ENCODE results near the gene LMNTD2.

LMNTD2 gene

DNA sequence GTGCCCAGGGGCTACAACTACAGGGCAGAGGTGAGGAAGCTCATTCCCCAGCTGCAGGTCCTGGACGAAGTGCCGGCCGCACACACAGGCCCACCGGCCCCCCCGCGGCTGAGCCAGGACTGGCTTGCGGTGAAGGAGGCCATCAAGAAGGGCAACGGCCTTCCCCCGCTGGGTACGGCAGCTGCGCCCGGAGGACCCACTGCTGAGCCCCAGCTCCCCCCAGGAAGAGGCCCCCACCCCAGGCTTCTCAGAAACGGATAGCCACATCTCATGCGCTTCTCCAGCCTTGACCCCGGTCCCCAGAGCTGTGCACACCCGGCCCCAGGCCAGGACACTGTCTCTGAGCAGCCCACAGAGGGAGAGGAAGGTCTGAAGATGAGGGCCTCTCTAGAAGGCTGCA, 9.4 kb downstream of the LMNTD2 start:
- DNase-seq = no peak

GRCh38 chr11:550746-551085, 9.8 kb downstream of the LMNTD2 start:
- DNase-seq = no peak

GRCh38 chr11:550021-550745, 10.4 kb downstream of the LMNTD2 start:
- no peak for DNase-seq

GRCh38 chr11:548700-549603, 11.6 kb downstream of the LMNTD2 start:
- DNase-seq = no peak

GRCh38 chr11:545171-545570, 15.4 kb downstream of the LMNTD2 start:
- DNase-seq = no peak

DNA sequence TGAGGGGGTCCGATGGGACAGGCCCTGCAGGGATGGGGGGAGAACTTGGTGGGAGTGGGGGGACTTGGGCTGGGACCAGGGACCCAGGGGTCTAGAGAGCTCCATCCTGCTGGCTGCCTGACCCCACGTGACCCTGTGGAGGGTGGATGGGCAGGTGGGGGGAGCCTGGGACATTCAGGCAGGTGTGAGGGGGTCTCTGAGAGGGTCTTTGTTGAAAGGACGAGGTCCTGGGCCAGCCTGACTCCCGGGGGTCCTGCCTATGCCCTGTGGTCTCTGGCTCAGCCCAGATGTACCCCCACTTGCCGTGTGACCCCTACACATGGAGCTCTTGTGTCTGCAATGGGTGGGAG, 15.7 kb downstream of the LMNTD2 start:
- no peak for DNase-seq

- no peak for DNase-seq
These were observed 19.1 kb downstream of the LMNTD2 start for GRCh38 chr11:541433-541885.

GRCh38 chr11:540583-541432, 19.7 kb downstream of the LMNTD2 start:
- DNase-seq = no peak

DNA sequence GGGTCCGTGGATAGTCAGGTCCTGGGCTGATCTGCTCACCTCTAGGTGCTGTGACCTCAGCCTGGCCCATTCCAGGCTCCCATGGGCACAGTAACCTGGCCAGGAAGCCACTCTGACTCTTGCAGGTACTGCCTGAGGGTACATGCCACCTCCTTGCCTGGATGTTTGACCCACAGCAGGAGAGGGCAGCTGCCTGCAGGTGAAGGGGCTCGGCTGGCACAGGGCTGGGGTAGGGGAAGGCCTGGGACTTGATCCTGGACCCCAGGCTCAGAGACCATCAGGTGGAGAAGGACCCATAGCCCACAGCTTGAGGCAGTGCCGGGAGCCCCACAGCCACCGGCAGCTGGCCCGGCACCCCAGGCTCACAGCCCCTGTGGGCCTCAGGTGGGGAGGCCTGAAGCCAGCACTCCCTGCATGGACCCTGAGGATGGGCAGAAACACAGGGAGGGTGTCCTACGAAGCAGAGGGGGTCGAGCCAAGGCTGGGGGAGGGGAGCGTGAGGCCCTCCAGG, 20.5 kb downstream of the LMNTD2 start:
- DNase-seq = no peak

GRCh38 chr11:538431-539051, 22.0 kb downstream of the LMNTD2 start:
- no peak for DNase-seq

- DNase-seq = no peak
These were observed 22.7 kb downstream of the LMNTD2 start for GRCh38 chr11:537622-538430.

GRCh38 chr11:536841-537621, 23.5 kb downstream of the LMNTD2 start, which contains the start of gene LRRC56:
Gene LRRC56, plus strand, starts transcription at chr11:537527. Its CDS starts 3,158 bp downstream, at chr11:540685.
- DNase-seq = peak; percentile 72

GRCh38 chr11:535519-536454, 24.8 kb downstream of the LMNTD2 start, which contains the start of gene HRAS:
Gene HRAS, minus strand, starts transcription at chr11:535576.
- peak; percentile 92 for DNase-seq

DNA sequence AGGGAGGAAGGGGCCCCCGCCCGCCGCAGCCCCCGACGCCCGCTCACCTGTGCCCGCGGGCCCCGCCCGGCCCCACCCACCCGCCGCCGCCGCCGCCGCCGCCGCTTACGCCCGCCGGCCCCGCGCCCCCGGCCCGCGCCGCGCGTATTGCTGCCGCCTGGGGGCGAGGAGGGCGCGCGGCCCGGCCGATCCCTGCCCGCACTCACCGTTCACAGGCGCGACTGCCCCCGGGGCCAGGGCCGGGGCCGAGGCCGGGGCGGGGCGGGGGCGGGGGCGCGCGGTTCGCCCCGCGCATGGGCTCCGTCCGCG, 25.4 kb downstream of the LMNTD2 start:
- no peak for DNase-seq

DNA sequence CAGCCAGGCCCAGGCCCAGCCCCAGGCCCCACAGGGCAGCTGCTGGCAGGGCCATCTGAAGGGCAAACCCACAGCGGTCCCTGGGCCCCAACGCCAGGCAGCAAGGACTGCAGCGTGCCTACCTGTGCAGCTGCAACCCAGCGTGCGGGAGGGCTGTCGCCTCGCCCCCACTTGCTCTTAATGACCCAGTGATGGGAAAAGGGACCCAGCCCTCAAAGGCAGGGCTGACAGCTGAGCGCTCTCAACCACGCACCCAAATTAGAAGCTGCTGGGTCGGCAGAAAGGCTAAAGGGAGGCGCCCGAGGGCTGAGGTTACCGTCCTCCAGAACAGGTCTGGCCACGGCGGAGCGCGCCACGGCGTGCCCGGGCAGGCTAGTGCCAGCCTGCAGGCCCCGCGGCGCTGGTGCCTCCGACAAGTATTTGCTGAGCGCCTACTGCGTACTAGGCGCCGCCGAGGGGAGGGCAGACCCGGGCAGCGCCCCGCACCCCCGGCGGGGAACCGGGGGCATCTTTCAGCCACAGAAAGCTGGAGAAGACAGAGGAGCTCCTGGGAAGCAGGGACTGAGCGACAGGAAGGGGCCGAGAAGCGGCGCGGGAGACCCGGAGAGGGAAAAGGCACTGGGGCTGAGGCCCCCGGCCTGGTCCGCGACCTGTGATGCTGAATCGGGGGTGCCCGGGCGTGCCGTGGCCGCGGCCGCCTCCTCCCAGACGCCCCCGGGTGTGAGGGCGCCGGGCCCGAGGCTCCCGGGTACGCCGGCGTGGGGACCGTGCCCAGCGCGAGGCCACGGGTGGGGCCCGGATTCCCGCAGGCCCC, 25.9 kb downstream of the LMNTD2 start:
- no peak for DNase-seq

GRCh38 chr11:533586-534395, 26.7 kb downstream of the LMNTD2 start:
- no peak for DNase-seq

- DNase-seq = no peak
These were observed 27.5 kb downstream of the LMNTD2 start for GRCh38 chr11:532986-533585.
